Progenitor cell of endocrine pancreas (in vitro differentiated cells): ENCODE data around the gene PAMR1. TPM values are rescaled to one million over a fixed set of nuclear protein-coding genes. Genes with fewer than 3 reads are reported as not detected.

ENCODE experiments used
- DNase-seq: peaks from one replicate; pipeline ENCODE4 v3.0.0; 2021; ENCODE audit warnings: low spot score; ENCODE audit not compliant: unreplicated experiment
- H3K27ac Mint-ChIP-seq: 2 replicates; pipeline ENCODE4 v1.8.0; 2021; ENCODE audit warnings: mild to moderate bottlenecking, moderate library complexity, mixed read lengths
- H3K27me3 Mint-ChIP-seq: 2 replicates; pipeline ENCODE4 v1.8.0; 2021; ENCODE audit warnings: mixed read lengths
- H3K36me3 Mint-ChIP-seq: 2 replicates; pipeline ENCODE4 v1.8.0; 2022; ENCODE audit warnings: mixed read lengths; ENCODE audit not compliant: insufficient read depth
- H3K4me1 Mint-ChIP-seq: 2 replicates; pipeline ENCODE4 v1.8.0; 2021; ENCODE audit warnings: low read depth, mixed read lengths
- H3K4me3 Mint-ChIP-seq: 2 replicates; pipeline ENCODE4 v1.8.0; 2021; ENCODE audit warnings: low read depth, mild to moderate bottlenecking, moderate library complexity, mixed read lengths
- H3K9me3 Mint-ChIP-seq: 2 replicates; pipeline ENCODE4 v1.8.0; 2021; ENCODE audit warnings: low read depth, mixed read lengths
- CTCF ChIP-seq: fragments of 200-600 bp; sonication (generic); IDR thresholded peaks from one replicate; pipeline ENCODE4 v1.5.0; 2021; ENCODE audit warnings: antibody characterized with exemption, mild to moderate bottlenecking; ENCODE audit not compliant: unreplicated experiment
- total RNA-seq: library from RNA; stranded (reverse); gene quantifications from 2 replicates; pipeline ENCODE4 v1.2.1, GENCODE V29; 2021

The PAMR1 gene
- total RNA-seq, 1 donor from 2014 or later: 0.38 TPM

- no peaks in the 10 kb centered on the region for H3K4me1 Mint-ChIP-seq
- H3K27me3 Mint-ChIP-seq: no peaks in the 10 kb centered on the region
- no peaks in the 10 kb centered on the region for H3K36me3 Mint-ChIP-seq
- peaks cover 33% of the 10 kb centered on the region for H3K9me3 Mint-ChIP-seq
- TF ChIP-seq CTCF: no peak
- no peak overlapping the region for H3K27ac Mint-ChIP-seq
- DNase-seq: no peak
- no peak overlapping the region for H3K4me3 Mint-ChIP-seq
These were observed 23.6 kb downstream of the PAMR1 start for GRCh38 chr11:35501776-35502175.

GRCh38 chr11:35500744-35501143 lies 24.7 kb downstream of the PAMR1 start:
- no peak overlapping the region for H3K27ac Mint-ChIP-seq
- TF ChIP-seq CTCF: no peak
- no peaks in the 10 kb centered on the region for H3K27me3 Mint-ChIP-seq
- no peak overlapping the region for H3K4me3 Mint-ChIP-seq
- H3K36me3 Mint-ChIP-seq: no peaks in the 10 kb centered on the region
- H3K4me1 Mint-ChIP-seq: no peaks in the 10 kb centered on the region
- H3K9me3 Mint-ChIP-seq: peaks cover 25% of the 10 kb centered on the region
- DNase-seq: no peak

- no peaks in the 10 kb centered on the region for H3K9me3 Mint-ChIP-seq
- H3K27ac Mint-ChIP-seq: no peak overlapping the region
- no peaks in the 10 kb centered on the region for H3K4me1 Mint-ChIP-seq
- H3K4me3 Mint-ChIP-seq: no peak overlapping the region
- DNase-seq: no peak
- H3K27me3 Mint-ChIP-seq: peaks cover 7% of the 10 kb centered on the region
- TF ChIP-seq CTCF: no peak
- no peaks in the 10 kb centered on the region for H3K36me3 Mint-ChIP-seq
These were observed 29.0 kb downstream of the PAMR1 start for GRCh38 chr11:35496416-35496815.

GRCh38 chr11:35494957-35495490 lies 30.4 kb downstream of the PAMR1 start:
- Mint-ChIP-seq H3K27me3 (peaks cover 7% of the 10 kb centered on the region), H3K4me3 (no peak overlapping the region), H3K9me3 (no peaks in the 10 kb centered on the region), H3K27ac (no peak overlapping the region), H3K4me1 (no peaks in the 10 kb centered on the region), H3K36me3 (no peaks in the 10 kb centered on the region)
- DNase-seq: no peak
- no peak for TF ChIP-seq CTCF

- Mint-ChIP-seq H3K9me3 (no peaks in the 10 kb centered on the region), H3K4me3 (no peak overlapping the region), H3K4me1 (no peaks in the 10 kb centered on the region), H3K27ac (no peak overlapping the region), H3K27me3 (peaks cover 17% of the 10 kb centered on the region), H3K36me3 (no peaks in the 10 kb centered on the region)
- TF ChIP-seq CTCF: no peak
- DNase-seq: no peak
These were observed 34.1 kb downstream of the PAMR1 start for GRCh38 chr11:35491231-35491871.
